ENCODE data around the gene KRTAP4-2. TPM values are rescaled to one million over a fixed set of nuclear protein-coding genes. Genes with fewer than 3 reads are reported as not detected.
"Not testable (repeated sequence)": the region's sequence is repeated elsewhere in the genome, so short reads cannot be mapped to it uniquely, and the experiment has no call there.

The KRTAP4-2 gene
- total and polyA plus RNA-seq, 2 donors from 2014 or later = not detected

DNA sequence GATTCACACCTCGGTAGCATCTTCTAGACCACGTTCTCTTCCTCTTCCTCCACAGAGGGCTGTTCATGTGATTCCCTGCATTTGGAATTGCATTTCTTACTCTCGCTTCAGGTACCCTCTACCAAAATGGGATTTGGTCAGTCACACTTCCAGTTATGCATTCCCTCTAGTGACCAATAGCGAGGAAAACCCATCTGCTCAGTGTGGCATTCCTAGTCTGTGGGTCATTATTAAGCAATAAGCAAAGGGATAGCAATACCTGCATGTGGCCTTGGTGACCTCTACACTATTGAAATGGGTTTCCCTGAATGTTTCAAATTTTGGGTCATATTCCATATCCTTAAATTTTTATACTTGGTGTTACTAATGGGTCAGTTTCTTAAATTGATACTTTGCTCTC lies 28.0 kb downstream of the KRTAP4-2 start:
- DNase-seq (no peak), FAIRE-seq (no peak)
- Histone ChIP-seq H3K9me3 (ENCODE audit: control insufficient read depth in 2 of 3, insufficient read depth in 1 of 3, low read length in 3 of 3) (no peaks in the 10 kb centered on the region), H3K36me3 (ENCODE audit: control insufficient read depth in 2 of 3, insufficient read depth in 3 of 3, low read length in 3 of 3) (no peaks in the 10 kb centered on the region), H3K9ac (ENCODE audit: low read length in 3 of 3) (no peak overlapping the region), H3K27ac (ENCODE audit: low read depth in 2 of 2, low read length in 2 of 2) (no peak overlapping the region), H3K27me3 (ENCODE audit: control insufficient read depth, insufficient read depth, low read length) (no peaks in the 10 kb centered on the region), H3K4me1 (ENCODE audit: control insufficient read depth in 2 of 3, insufficient read depth in 2 of 3, low read depth in 1 of 3, low read length in 3 of 3) (no peaks in the 10 kb centered on the region), H3K4me3 (ENCODE audit: low read length in 3 of 3) (no peak overlapping the region)
- TF ChIP-seq CTCF (IDR thresholded peaks at IDR 0.05; ENCODE audit: borderline replicate concordance, extremely low read depth, insufficient read depth) = no peak
- intact Hi-C loops (cut with DNase I) = no loop called here

DNA sequence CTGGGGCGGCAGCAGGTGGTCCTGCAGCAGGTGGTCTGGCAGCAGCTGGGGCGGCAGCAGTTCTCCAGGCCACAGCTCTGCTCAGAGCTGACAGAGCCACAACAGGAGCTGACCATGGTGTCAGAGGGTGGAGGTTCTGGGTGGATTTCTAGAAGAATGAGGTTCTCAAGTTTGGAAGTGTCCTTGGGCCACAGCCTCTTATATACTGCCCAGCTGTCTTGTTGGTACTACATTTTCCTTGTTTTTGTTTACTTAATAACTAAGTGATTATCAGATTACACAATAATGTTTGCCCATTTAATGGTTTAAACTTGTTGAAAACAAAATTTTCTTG lies 28.4 kb downstream of the KRTAP4-2 start, which contains the start of gene KRTAP4-5:
Gene KRTAP4-5 (minus strand): TSS at position 174 of the 334 bp plus-strand sequence. CDS start 58 bp downstream, at position 116.
- Histone ChIP-seq H3K27me3 (ENCODE audit: control insufficient read depth, insufficient read depth, low read length) (no peaks in the 10 kb centered on the region), H3K4me3 (ENCODE audit: low read length in 3 of 3) (no peak within 1 kb of the TSS), H3K36me3 (ENCODE audit: control insufficient read depth in 2 of 3, insufficient read depth in 3 of 3, low read length in 3 of 3) (no peaks in the 10 kb centered on the region), H3K9me3 (ENCODE audit: control insufficient read depth in 2 of 3, insufficient read depth in 1 of 3, low read length in 3 of 3) (no peaks in the 10 kb centered on the region), H3K27ac (ENCODE audit: low read depth in 2 of 2, low read length in 2 of 2) (no peak within 1 kb of the TSS), H3K9ac (ENCODE audit: low read length in 3 of 3) (no peak within 1 kb of the TSS), H3K4me1 (ENCODE audit: control insufficient read depth in 2 of 3, insufficient read depth in 2 of 3, low read depth in 1 of 3, low read length in 3 of 3) (no peaks in the 10 kb centered on the region)
- TF ChIP-seq CTCF (IDR thresholded peaks at IDR 0.05; ENCODE audit: borderline replicate concordance, extremely low read depth, insufficient read depth) = no peak
- intact Hi-C loops (cut with DNase I) = no loop called here
- no peak for FAIRE-seq
- DNase-seq = no peak

GRCh38 chr17:41148971-41149651 lies 28.9 kb downstream of the KRTAP4-2 start:
- H3K4me1 ChIP-seq (ENCODE audit: control insufficient read depth in 2 of 3, insufficient read depth in 2 of 3, low read depth in 1 of 3, low read length in 3 of 3); H3K27me3 ChIP-seq (ENCODE audit: control insufficient read depth, insufficient read depth, low read length); H3K36me3 ChIP-seq (ENCODE audit: control insufficient read depth in 2 of 3, insufficient read depth in 3 of 3, low read length in 3 of 3); H3K9ac ChIP-seq (ENCODE audit: low read length in 3 of 3); H3K4me3 ChIP-seq (ENCODE audit: low read length in 3 of 3); H3K27ac ChIP-seq (ENCODE audit: low read depth in 2 of 2, low read length in 2 of 2); FAIRE-seq; H3K9me3 ChIP-seq (ENCODE audit: control insufficient read depth in 2 of 3, insufficient read depth in 1 of 3, low read length in 3 of 3); DNase-seq; intact Hi-C loops (cut with DNase I): not testable (repeated sequence)

DNA sequence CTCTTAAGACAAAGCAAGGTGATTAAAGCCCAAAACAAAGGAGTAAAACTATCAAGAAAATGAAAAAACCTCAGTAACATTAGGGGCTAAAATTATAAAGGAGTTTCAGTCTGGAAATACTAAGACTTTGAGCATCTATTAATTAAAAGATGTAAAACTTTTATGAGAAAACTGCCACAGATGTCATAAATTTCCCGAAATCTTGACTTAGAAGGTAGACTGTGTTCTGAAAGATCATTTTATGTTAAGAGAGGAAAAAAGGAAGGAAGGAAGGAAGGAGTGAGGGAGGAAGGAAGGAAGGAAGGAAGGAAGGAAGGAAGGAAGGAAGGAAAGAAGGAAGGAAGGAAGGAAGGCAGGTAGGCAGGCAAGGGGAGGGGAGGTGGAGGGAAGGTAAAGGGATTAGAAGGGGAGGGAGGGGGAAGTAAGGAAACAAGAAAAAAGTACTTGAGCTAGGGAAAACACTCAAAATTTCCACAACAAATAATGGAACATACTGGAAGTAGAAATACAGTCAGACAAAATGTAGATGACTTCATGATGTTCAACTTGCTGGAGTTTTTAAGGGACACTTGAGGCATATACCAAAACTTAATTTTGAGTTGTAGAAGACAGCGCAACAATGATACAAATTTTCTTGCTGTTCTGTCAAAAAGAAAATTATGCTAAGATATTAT lies 30.4 kb downstream of the KRTAP4-2 start:
- no peaks in the 10 kb centered on the region for H3K36me3 ChIP-seq (ENCODE audit: control insufficient read depth in 2 of 3, insufficient read depth in 3 of 3, low read length in 3 of 3)
- intact Hi-C loops (cut with DNase I) = no loop called here

More for the DNA sequence above, 30.4 kb downstream of the KRTAP4-2 start:
- no peak overlapping the region for H3K4me3 ChIP-seq (ENCODE audit: low read length in 3 of 3)
- no peak for FAIRE-seq
- no peak overlapping the region for H3K9ac ChIP-seq (ENCODE audit: low read length in 3 of 3)
- no peak for DNase-seq
- no peaks in the 10 kb centered on the region for H3K4me1 ChIP-seq (ENCODE audit: control insufficient read depth in 2 of 3, insufficient read depth in 2 of 3, low read depth in 1 of 3, low read length in 3 of 3)
- H3K27me3 ChIP-seq (ENCODE audit: control insufficient read depth, insufficient read depth, low read length) = no peaks in the 10 kb centered on the region
- H3K9me3 ChIP-seq (ENCODE audit: control insufficient read depth in 2 of 3, insufficient read depth in 1 of 3, low read length in 3 of 3) = peaks cover 0 to 9% (median 0%) of the 10 kb centered on the region in 3 donors
- no peak for TF ChIP-seq CTCF (IDR thresholded peaks at IDR 0.05; ENCODE audit: borderline replicate concordance, extremely low read depth, insufficient read depth)
- no peak overlapping the region for H3K27ac ChIP-seq (ENCODE audit: low read depth in 2 of 2, low read length in 2 of 2)

Data from kidney (tissue), 14 donors.